NK-92 (cell line): ENCODE data around the gene GRIP1.

Experiments used
- DNase-seq: peaks from one replicate; lab custom pipeline; 2025; ENCODE audit not compliant: unreplicated experiment; lab: John Stamatoyannopoulos, UW

Gene GRIP1

DNA sequence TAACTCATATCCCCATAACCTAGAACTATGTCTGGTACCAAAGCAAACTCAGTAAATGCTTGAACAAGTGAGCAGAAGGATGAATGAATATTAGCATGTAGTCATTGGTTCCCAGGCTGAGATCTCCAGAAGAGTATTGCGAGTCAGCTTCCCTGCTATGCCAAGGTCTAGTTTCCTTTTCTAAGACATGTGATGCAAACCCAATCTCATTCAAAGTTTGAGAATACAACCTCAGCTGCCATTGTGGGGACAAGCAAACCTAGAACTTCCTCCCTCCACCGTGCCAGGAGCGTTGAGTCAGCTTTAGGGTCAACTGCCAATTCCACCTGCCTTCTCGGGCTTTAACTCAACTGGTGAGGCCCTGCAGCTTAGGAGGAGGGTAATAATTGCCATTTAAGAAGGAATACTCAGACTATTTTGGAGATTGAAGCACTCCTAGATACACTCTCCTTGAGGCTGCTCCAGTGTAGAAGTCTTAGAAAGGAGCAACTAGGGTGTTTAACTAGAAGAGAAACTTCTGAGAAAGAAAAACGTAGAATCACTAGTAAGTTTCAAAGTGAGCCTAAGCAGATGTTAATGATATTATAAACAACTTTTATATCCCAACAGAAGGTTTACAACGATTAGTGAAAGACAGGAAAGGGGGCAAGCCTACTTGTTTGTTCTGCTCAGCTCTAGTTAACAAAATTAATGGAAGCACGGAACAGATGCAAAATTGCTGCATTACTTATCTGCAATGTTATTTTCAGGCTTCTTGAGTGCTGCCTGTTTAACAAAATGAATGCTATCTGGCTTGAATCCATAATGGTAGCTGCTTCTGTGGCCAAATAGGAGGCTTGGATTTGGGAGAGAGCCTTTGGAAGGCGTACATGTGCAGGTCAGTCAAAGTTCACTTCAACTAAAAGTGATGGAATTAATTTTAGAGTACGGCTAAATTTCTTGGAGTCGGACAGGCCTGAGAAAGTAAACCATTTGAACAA, 279.7 kb downstream of the GRIP1 start:
- no peak for DNase-seq

GRCh38 chr12:66397574-66398290, 281.1 kb downstream of the GRIP1 start:
- no peak for DNase-seq

GRCh38 chr12:66393890-66394289, 285.0 kb downstream of the GRIP1 start:
- no peak for DNase-seq

DNA sequence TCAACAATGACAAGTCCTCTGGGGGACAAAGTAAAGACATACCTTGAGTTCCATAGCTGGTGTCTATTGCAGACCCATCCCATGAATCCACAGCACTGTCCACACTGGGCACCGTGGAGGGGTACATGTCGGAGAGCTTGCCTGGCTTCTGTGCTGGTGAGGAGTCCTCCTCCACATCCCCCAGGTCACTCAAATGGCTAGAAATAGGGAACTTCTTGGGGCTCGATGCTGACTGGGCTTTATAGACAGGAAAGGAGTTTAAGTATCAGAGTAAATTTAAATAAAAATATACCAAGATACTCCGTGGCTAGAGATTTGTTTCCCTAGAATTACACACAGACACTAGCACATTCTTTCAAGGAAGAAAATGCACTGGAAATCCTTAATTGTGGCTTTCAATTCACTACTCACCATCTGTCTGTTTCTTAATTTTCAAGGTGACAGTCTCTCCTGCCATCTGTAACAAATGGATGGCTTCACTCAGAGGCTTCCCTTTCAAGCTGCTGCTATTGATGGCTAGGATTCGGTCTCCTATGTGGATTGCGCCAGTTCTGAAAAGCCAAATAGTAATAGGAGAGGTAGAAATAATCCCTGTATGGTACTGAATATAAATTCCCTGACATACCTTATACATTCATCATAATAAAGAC, 286.5 kb downstream of the GRIP1 start:
- DNase-seq = no peak

- no peak for DNase-seq
These were observed 290.4 kb downstream of the GRIP1 start for GRCh38 chr12:66388517-66388916.

DNA sequence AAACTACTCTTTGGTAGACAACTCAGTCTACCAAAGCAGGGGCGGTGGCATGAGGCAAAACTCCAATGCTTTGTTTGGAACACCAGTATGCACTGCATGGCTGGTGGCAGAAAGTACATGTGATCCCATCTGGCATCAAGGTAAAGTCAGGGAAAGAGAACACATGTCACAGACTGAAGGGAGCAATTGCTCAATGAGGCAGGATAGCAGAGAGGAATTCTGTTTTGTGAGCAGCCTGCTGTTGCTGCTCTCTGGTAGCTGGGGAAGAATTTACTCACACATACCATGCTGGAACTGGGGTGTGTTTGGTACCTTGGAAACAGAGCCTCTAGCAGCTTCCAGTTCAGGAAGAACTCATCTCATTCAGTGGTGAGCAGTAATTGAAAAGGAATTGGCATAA, 291.8 kb downstream of the GRIP1 start:
- DNase-seq = no peak

- DNase-seq = no peak
These were observed 297.9 kb downstream of the GRIP1 start for GRCh38 chr12:66380769-66381535.

- DNase-seq = no peak
These were observed 299.3 kb downstream of the GRIP1 start for GRCh38 chr12:66379616-66380015.

DNA sequence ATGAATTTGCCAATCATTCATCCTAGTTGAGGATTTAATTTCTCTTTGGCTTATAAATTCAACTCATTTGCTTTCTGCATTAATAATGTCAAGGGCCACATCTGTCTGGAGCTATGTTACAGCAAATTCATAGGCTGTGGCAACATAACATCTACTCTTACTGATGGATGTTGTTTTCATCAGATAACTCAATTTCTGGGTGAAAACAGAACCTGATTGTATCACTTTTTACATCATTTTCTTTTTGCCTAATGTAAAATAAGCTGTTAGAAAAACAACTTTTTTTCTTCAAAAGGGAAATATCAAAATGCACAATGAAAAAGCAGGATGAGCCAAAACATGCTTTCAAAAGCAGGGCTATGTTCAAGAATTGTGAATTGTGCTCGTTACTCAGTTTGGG, 303.3 kb downstream of the GRIP1 start:
- DNase-seq = no peak

DNA sequence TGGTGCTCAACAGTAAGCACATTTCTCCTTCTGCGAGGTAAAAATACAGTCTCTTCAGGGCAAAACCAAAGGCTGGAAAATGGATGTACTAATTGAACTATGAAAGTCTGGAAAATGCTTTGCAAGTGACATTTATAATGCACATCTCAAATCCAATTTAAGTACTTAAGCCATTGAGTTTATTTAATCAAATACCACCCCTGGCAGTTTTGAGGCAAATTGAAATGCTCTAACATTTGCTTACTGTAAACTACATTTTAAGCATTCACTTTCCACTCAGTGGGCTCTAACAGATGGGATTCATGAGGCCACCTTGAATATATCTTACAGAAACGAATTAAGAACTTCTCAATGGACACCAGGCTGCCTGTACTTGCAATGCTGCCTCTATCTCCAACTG, 306.9 kb downstream of the GRIP1 start:
- DNase-seq = no peak

- no peak for DNase-seq
These were observed 311.7 kb downstream of the GRIP1 start for GRCh38 chr12:66367015-66367667.

- DNase-seq = no peak
These were observed 313.0 kb downstream of the GRIP1 start for GRCh38 chr12:66365718-66366490.

DNA sequence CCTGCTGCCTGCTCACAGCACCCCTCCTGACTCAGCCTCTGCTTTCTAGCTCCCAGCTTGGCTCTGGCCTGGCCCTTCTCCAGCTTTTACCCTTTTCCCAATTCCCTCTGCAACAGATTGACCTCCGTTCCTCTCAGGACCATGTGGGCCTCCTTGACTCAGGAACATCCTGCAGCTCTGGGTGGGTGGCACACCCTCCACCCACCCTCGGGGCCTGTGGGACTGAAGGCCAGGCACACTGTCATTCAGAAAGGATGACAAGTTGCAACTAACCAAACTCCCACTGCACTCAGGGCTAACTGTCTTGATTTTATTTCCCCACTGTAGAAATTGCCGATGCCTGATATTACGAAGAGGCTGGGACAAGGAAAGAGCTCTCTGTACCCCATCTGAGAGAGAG, 317.2 kb downstream of the GRIP1 start:
- DNase-seq = no peak

DNA sequence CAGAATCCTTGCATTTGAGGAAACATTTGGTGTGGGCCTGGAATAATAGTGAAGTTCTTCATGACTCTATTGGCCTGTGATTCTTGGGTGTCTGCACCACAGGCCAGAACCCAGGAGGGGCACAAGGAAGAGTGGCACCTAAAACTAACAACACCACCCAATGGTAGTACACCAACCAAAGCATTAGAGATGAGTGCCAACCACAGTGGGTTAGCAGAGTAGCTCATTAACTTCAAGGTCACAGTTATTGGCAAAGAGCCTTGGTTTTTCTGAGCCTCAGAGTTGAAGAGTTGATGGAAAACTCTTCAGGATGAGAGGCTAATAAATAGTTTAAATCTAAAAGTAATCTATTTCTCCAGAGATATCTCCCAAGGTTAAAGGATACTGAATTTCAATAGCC, 319.6 kb downstream of the GRIP1 start:
- DNase-seq = no peak

- DNase-seq = no peak
These were observed 324.6 kb downstream of the GRIP1 start for GRCh38 chr12:66354291-66354690.

DNA sequence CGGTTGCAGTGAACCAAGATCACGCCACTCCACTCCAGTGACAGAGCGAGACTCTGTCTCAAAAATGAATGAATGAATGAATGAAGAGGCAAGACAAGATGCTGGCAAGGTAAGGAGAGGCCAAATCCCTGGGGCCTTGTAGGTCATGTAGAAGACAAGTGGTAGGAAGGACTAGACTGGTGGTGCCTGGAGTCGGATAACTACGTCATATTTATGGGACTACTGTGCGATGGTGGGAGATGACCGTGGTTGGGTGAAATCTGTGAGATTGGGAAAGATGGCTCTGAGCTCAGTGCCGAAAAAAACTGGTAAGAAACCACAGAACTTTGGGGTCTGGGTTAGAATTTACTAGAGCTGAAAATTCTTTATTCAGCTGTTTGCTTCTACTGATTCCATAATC, 326.0 kb downstream of the GRIP1 start:
- no peak for DNase-seq

GRCh38 chr12:66352197-66352596, 326.7 kb downstream of the GRIP1 start:
- no peak for DNase-seq

DNA sequence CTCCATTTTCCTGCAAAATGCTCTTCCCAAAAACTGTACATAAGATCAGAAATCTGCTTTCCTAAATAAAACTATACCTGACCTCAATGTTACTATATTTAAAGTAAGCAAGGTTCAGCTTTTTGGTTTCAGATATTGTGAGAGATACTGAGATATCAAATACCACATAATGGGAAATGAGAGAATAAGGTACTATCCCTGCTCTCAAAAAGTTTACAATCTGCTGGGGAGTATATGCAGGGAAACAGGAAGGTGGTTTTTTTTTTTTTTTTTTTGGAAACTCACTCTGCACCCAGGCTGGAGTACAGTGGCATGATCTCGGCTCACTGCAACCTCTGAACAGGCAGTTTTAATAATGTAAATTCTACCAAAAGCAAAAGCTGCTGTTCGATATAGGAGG, 327.6 kb downstream of the GRIP1 start:
- DNase-seq = no peak

DNA sequence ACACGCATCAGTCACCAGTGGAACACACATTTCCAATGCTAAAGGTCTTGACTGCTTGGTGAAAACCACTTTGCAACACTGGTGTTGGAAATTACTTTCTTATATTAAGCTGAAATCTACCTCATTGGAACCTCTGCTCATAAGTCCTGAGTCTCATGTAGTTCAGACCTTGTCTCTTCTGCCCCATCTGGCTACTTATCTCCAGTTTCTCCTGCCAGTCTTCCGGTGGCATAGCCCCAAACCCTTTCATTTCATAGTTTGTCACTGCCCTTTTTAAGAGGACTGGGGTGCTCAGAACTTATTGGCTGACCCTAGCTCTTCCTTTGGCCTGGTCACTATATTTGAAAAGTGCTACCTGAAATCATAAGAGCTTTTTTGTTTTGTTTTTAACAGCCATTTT, 332.9 kb downstream of the GRIP1 start:
- DNase-seq = no peak

DNA sequence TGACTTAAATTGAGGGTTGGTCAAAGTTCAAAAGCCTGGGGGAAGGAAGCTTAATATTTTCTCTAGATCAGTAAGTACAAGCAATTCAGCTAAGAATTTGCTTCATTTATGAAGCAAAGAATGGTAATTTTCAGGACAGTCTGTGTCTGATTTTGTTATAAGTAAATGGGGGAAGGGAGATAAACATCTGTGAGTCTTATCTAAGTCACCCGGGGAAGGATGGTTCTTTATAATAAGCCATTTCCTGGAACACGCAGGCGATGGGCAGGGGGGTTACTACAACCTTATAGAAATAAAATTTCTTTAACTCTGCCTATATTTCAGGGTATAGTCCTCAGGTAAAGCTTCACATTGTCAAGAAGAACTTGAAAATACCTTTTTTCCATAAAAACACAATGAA, 333.7 kb downstream of the GRIP1 start:
- no peak for DNase-seq
